ENCODE data around the gene CNMD.

The CNMD gene

GRCh38 chr13:52739468-52740071 is at the start of gene CNMD:
Gene CNMD (minus strand): TSS chr13:52739820. CDS start chr13:52739701, 119 bp downstream.
- no peak for DNase-seq

DNA sequence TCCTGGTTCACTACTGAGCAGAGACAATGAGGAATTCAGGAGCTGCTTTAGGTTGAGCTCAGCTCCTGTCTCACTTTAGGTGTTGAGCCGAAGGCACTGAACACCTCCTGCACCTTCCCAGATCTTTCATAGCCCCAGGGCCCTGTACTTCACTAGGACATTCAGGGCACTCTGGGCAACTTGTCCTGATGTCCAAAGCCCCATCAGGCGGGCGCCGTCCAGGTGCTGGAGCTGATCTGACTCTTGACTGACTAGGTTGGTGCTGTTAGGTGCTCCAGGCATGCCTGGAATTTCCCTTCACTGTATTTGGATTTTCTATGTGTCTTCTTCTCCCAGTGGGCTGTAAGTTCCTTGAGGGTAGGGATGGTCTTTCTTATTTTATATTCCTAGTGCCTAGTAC is 48.4 kb upstream of the CNMD start:
- DNase-seq, result no peak

GRCh38 chr13:52787235-52787634 is 47.6 kb upstream of the CNMD start:
- DNase-seq, result no peak

- no peak for DNase-seq
Observed at GRCh38 chr13:52786766-52787165, 47.1 kb upstream of the CNMD start.

GRCh38 chr13:52785739-52786138 is 46.1 kb upstream of the CNMD start:
- DNase-seq, result no peak

DNA sequence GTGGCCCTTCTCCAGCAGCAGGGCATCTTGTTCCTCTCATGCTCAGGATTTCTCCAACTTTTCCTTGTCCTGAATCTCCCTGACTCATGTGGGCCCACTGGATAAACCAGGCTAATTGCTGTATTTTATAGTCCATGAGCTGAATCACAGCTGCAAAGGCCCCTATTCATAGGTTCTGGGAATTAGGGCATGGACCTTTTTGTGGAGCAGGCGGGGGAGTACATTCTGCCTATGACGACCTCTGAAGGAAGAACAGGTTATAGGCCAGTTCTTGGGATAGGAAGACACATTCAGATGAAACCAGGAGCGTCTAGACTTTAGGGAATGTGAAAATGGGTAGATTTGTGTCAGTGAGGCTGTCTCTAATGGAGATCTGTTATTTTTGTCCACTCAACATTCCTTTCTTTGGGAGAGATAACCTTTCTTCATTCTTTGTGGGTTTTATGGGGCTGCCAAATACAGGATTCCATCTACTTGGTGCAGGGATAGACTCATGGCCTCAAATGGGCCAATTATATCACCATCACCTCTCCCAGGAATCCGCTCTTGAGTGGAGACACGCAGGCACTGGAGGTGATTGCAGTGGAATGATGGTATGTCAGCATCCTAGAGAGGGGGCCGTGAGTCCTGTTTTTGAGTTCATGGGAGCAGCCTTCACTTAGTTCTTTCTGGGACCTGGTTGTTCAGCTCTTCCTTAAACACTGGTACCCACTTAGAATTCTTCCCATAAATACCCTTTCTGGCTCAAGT is 45.1 kb upstream of the CNMD start:
- no peak for DNase-seq

- no peak for DNase-seq
Observed at GRCh38 chr13:52783943-52784342, 44.3 kb upstream of the CNMD start.

- DNase-seq, result no peak
Observed at GRCh38 chr13:52782471-52783448, 43.1 kb upstream of the CNMD start.

DNA sequence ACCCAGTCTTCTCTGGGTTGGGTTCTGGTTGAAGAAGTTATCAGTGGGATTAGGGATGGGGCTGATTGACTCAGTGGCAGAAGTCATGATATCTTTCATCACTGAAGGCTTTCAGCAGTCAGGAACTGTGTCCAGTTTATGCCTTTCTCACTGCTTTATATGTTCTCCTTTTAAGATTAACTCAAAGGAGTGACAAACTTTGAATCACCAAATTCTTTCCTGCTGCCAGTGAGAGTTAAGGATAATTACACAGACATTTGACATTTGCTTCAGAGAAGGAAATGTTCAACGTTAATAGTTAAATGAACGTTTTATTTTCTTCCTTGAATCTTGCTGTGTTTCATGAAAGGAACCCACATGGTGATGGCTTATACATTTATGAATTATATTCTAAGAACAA is 41.0 kb upstream of the CNMD start:
- no peak for DNase-seq

DNA sequence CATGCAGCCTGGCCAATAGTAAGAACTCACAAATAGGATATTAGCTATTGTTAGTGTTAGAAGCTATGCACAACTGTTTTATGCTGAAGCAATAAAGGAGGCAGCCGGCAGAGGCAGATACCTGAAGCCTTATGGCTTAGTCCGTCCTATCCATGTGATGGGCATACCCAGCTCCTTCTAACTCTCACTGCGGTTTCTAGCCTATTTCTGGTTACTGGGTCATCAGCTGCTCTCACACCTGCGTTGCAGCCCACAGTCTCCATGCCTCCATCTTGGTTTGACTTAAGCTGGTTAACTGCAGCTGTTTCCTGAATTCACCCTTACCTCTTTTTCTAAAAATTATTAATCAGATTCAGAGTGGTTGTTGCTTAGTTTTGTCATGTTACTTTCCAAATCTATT is 40.5 kb upstream of the CNMD start:
- DNase-seq, result peak; percentile 73

- no peak for DNase-seq
Observed at GRCh38 chr13:52779103-52779502, 39.5 kb upstream of the CNMD start.

- no peak for DNase-seq
Observed at GRCh38 chr13:52776726-52777125, 37.1 kb upstream of the CNMD start.

DNA sequence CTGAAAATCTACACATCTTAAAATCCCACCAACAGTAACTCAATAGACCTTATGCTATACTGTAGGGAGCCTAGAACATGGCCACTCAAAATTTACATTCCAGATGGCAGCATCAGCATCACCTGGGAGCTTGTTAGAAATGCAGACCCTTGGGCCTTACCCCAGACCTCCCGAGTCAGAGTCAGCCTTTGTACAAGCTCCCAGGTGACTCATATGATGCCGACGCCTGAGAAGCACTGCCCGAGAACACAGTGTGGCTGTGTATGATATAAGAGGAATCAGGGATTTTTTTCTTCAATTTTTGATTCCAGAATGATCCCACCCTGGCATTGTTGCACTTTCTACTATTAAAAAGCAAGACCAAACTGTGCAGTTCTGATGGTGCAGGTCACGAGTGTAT is 35.9 kb upstream of the CNMD start:
- DNase-seq, result no peak

GRCh38 chr13:52767949-52768516 is 28.4 kb upstream of the CNMD start:
- no peak for DNase-seq

GRCh38 chr13:52765611-52766390 is 26.2 kb upstream of the CNMD start:
- no peak for DNase-seq

DNA sequence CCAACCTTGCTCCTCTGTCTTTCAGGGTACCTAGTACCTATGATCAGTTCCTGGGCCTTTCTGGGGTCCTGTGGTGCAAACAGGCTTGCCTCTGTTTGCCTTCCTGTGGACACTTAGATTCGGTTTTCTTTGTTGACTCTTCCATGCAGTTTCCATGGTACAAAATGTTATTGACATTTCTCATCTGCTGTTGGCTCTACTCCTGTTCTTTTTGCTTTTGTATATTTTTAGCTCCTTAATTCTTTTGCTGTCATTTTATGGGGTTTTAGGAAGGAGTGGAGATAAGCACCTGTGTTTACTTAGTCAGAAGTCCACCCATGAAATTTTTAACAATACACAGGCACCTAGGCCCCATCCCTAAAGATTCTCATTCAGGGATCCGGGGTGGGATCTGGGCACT is 20.5 kb upstream of the CNMD start:
- DNase-seq, result peak; percentile 10

- DNase-seq, result no peak
Observed at GRCh38 chr13:52758114-52758513, 18.5 kb upstream of the CNMD start.

DNA sequence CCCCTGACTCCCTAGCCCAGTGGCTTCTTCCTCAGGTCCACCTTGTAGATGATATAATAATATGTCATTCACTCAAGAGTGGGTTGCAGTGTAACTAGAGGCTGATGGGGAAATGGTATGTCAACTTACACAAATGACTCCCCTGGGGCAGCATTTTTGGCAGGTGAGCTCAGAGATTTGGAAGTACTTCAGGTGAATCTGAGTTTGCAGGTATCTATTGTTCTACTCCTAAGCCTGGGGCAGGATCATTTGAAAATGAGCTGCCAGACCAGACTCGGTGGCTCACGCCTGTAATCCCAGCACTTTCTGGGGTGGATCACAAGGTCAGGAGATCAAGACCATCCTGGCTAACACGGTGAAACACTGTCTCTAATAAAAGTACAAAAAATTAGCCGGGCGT is 11.6 kb upstream of the CNMD start:
- DNase-seq, result no peak

- no peak for DNase-seq
Observed at GRCh38 chr13:52750713-52751112, 11.1 kb upstream of the CNMD start.

DNA sequence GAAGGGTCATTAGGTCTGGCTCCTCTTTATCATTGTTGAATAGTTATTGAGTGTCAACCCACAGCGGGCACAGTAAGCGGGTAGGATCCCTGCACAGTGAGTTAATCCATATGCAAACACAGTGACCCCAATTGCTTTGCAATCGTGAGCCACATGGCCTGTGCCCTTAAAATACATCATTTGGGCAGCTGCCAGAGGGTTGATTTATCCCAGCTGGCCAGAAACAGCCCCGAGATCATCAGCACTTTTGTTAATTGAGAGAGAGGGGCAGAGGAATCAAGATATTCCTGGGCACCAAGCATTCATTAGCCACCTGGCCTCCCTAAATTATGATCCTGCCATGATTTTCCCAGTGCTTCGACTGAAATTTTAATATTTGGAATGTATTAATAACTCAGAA is 9.8 kb upstream of the CNMD start:
- peak; percentile 14 for DNase-seq

- no peak for DNase-seq
Observed at GRCh38 chr13:52746141-52746540, 6.5 kb upstream of the CNMD start.

- no peak for DNase-seq
Observed at GRCh38 chr13:52744842-52745375, 5.3 kb upstream of the CNMD start.
